ENCODE measurements around the gene CD83. TPM values are rescaled to one million over a fixed set of nuclear protein-coding genes. Genes with fewer than 3 reads are reported as not detected.

The CD83 gene
- total RNA-seq, 1 donor from 2014 or later = 22.0 TPM

GRCh38 chr6:14092316-14092715, 25.3 kb upstream of the CD83 start:
- no peak for DNase-seq

- no peak for DNase-seq
These were observed 24.5 kb upstream of the CD83 start for GRCh38 chr6:14092838-14093789.

DNA sequence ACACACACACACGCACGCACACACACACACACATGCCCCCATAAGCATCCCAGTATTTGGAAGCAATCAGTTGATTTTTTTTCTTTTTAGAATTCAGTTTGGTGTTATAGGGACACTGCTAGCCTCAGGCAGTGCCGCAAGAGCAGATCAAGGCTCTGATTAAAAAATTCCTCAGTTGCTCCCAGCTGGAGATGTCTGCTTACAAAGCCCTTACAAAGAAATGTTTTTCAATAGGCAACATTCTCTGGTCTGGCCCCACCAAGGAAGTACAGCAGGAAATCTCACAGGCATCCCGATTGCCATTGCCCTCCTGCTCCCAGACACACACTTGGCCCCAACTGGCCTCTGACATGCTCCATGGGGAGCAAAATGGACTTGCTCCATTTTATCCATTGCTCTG, 22.9 kb upstream of the CD83 start:
- no peak for DNase-seq

DNA sequence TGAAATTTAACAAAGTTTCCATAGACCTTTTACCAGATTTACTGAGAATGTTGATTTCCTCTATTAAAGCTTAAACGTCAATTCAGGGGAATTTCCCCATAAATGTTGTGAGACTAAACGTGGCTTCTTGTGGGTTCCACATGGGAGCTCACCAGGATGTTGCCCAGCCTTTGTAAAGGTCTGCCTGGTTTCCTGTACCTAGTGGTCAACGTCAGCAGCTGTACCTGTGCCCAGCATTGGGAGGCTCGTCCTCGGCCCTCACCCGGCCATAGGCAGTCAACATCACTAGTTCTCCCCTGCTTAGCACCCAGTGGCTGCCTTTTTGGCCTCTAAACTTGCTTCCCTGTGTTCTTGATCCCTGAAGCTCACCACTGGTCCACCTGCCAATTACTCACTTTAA, 22.1 kb upstream of the CD83 start:
- DNase-seq = no peak

- DNase-seq = no peak
These were observed 17.4 kb upstream of the CD83 start for GRCh38 chr6:14100138-14100537.

DNA sequence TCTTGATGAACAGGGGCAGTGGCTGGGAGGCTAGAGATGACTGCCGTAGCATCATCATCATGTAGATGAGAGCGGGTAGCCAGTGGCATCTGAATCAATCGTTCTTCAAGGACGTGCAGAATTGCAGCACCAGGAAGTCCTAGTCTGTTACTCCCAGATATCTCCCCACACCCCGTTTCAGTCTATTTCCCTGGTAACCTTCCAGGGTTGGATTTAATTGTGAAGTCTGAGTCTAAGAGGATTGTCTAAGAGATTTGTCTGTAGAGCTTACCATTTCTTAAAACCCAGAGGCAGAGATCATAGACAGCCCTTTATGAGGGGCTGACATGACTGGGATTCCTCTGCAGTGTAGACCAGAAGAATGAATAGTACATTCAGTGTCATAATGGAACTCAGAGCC, 16.6 kb upstream of the CD83 start:
- no peak for DNase-seq

DNA sequence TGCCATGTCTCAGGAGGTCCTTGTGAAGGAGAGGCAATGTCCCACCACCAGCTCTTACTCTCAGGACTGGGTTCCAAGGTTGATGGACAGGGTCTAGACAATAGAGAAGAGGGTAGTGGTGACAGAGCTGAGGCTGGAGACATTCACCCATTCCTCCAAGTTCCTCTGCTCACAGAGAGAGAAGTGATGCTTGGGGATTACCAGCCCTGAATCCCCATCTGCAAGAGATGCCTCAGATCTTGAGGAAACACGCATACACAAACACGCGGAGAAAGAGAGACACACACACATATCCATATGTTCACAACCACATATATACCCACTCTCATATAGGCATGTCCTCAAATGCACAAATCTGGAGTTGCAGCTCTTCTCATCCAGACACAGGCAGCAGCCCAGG, 15.2 kb upstream of the CD83 start:
- no peak for DNase-seq

DNA sequence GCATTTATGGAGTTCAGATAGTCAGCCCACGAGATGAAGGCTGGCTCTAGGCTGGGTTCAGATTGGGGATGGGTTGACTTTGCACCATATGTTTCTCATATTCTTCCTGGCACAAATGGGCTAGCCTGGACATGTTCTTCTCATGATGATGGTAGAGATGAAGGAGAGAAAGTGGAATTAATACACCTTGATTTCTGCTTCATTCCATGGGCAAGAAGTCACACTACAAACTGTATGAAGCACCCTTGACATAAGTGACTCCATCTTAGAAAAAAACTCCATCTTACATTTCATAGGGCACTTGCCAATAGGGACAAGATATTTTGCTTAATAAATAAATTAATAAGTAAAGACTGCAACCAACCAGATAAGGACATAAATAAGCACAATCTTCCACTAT, 12.0 kb upstream of the CD83 start:
- DNase-seq = no peak

DNA sequence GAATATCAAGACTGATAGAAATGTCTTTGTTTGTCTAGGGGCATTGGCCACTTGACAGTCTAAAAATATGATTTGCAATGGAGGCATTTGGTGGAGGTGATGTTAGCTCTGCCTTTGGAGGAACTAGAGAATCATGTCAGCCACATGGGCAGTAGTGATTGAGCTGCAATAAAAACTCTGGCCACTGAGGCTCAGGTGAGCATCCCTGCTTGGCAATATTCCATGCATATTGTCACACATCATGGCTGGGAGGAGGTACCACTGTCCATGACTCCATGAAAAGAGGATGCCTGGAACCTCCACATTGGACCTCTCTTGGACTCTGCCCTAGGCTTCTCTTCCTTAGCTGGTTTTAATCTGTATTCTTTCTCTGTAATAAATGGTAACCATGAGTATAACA, 10.6 kb upstream of the CD83 start:
- DNase-seq = no peak

GRCh38 chr6:14107711-14108494, 9.7 kb upstream of the CD83 start:
- DNase-seq = no peak

GRCh38 chr6:14108571-14109410, 8.8 kb upstream of the CD83 start:
- no peak for DNase-seq

DNA sequence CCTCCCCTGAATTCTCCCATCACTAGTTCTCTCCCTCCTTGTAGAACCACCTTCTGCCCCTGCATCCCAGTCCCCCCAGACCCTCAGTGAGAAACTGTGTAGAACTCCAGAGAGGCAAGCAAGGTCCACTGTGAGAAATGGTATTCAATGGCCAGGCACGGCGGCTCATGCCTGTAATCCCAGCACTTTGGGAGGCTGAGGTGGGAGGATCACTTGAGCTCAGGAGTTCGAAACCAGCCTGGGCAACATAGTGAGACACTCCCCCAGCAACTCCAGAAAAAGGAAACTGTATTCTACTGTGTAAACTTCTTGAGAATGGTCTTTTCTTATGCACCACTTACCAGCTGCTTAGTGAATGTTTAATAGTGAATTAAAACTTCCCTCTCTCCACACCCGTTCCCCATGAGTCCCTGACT, 8.2 kb upstream of the CD83 start:
- DNase-seq = no peak

- no peak for DNase-seq
These were observed 7.4 kb upstream of the CD83 start for GRCh38 chr6:14110001-14110818.

GRCh38 chr6:14113976-14114375, 3.6 kb upstream of the CD83 start:
- DNase-seq = no peak

DNA sequence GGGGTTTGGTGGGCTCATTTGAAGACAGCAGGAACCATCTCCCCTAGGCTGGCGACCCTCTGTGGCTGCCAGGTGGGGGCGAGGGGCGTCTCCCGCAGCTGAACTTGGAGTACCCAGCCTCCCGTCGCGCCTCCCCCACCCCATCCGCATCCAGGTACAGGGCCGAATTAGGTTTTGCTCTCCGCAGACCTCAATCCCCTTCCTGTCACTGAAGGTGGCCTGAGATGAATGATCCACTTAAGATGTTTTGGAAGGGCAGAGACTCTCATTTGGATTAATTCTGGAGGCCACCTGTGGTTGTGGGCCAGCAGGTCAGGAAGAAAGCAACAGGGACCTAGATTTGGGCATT, 493 bp downstream of the CD83 start:
- DNase-seq = no peak

- DNase-seq = no peak
These were observed 874 bp downstream of the CD83 start for GRCh38 chr6:14118446-14118845.

GRCh38 chr6:14119784-14120183, 2.2 kb downstream of the CD83 start:
- DNase-seq = no peak

DNA sequence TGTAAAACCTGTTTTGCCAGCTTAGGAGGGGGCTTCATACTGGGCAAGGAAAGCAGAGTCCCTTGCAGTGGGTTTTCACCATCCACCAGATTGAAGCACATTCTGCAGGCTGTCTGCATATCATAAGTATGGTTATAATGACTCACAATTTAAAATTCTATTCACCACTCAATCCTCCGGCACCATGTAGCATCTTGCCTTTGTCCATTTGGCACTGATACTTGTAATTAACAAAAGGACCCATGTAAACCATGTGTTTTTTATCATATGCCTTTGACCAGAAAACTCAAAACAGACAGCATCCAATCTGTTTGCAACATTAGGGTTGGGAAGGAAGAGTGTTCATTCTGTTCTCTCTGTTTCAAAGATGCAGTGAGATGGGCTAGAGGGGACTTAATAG, 3.0 kb downstream of the CD83 start:
- DNase-seq = no peak

- DNase-seq = no peak
These were observed 4.4 kb downstream of the CD83 start for GRCh38 chr6:14121936-14122344.

DNA sequence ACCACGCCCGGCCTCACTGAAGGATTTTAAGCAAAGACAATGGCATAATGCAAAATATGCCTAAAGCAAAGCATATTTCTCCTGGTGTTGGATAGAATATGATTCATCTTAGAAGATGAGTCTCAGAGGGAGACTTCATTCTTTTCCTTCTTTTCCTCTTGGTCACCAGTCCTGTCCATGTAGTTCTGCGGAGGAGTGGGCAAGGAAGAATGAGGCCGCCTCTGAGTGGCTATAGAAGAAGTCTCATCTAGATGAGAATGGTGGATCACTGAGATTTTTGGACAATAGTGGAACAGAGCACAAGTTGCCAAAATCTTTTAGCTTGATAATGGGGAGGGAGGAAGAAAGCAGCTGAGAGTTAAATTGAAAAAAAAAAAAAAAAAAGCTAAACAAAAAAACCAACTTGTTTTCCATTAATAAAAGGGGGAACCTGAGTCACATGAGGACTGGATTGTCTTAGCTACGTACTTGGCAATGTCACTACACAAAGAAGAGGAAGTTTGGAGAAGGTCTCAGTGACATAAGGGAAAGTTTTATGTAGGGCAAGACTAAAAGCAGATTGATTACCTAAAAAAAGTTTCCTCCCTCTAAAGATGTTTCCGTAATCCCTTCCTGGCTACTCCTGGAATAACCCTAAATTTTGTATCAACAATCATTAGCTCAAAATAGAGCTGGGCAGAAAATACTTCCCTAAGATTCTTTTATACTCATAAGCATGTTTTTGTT, 6.0 kb downstream of the CD83 start:
- no peak for DNase-seq

DNA sequence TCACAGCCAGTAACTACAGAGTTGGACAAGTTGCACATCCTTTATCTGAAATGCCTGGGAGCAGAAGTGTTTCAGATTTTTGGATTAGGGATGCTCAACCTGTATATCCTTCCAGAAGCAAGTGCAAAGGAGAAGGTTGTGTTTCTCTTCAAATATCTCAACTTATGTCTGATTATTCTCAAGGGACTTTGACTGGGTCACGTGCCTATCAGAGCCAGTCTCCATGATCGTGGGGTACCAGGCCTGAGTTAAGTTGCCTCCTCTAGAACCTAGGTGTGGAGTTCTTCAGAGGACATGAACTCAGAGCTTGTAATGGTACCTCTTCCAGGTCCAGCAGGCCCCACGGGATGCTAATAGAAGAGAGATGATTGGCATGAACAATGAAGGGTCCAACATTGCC, 7.8 kb downstream of the CD83 start:
- DNase-seq = no peak
